Activated naive CD4-positive, alpha-beta T cell treated with anti-CD3 and anti-CD28 coated beads for 36 hours (primary cell): ENCODE results near the gene GYPA. TPM values are rescaled to one million over a fixed set of nuclear protein-coding genes. Genes with fewer than 3 reads are reported as not detected.
"Not testable (repeated sequence)": the region's sequence is repeated elsewhere in the genome, so short reads cannot be mapped to it uniquely, and the experiment has no call there.

Experiments
- CTCF ChIA-PET: fragments of 350-600 bp; sonication (Branson Sonifier 250); formaldehyde crosslinking; loops from one replicate; lab custom pipeline; 2021; ENCODE audit warnings: antibody characterized with exemption; lab: Charles Lee
- DNase-seq: peaks from one replicate; pipeline ENCODE4 v3.0.0-alpha.2; 2020
- H3K27ac Mint-ChIP-seq: one replicate; pipeline ENCODE4 v1.8.0; 2021; ENCODE audit warnings: mild to moderate bottlenecking, mixed read lengths
- H3K27me3 Mint-ChIP-seq: one replicate; pipeline ENCODE4 v1.8.0; 2021; ENCODE audit warnings: low read depth, mixed read lengths
- H3K36me3 Mint-ChIP-seq: one replicate; pipeline ENCODE4 v1.8.0; 2021; ENCODE audit warnings: low read depth, mixed read lengths
- H3K4me1 Mint-ChIP-seq: one replicate; pipeline ENCODE4 v1.8.0; 2021; ENCODE audit warnings: low read depth, mixed read lengths
- H3K4me3 Mint-ChIP-seq: one replicate; pipeline ENCODE4 v1.8.0; 2021; ENCODE audit warnings: mild to moderate bottlenecking, moderate library complexity, mixed read lengths
- H3K9me3 Mint-ChIP-seq: one replicate; pipeline ENCODE4 v1.8.0; 2021; ENCODE audit warnings: mixed read lengths
- intact Hi-C: fragments of 100-400 bp; cut with micrococcal nuclease; formaldehyde crosslinking; loops from one replicate; pipeline ENCODE4 v1.15.1; 2023
- total RNA-seq, 2 experiments: library from RNA; stranded (reverse); gene quantifications; one replicate each; pipeline ENCODE4 v1.2.3, GENCODE V29; 2021

The GYPA gene
- total RNA-seq, 2 experiments from 2014 or later: not detected

- Mint-ChIP-seq H3K9me3 (peaks cover 6% of the 10 kb centered on the region), H3K27ac (no peak overlapping the region), H3K4me1 (no peaks in the 10 kb centered on the region), H3K4me3 (no peak overlapping the region), H3K36me3 (no peaks in the 10 kb centered on the region), H3K27me3 (peaks cover 6% of the 10 kb centered on the region)
- DNase-seq: no peak
- intact Hi-C loops: no loop called here
- CTCF ChIA-PET: no interaction called here
These were observed 13.5 kb upstream of the GYPA start for GRCh38 chr4:144154044-144154443.

- peak; percentile 28 for DNase-seq
- intact Hi-C loops: loop anchor here (1.0 kb wide), 2 partner anchors 369 to 584 kb away; no protein-coding TSS in a partner anchor
- H3K27me3 Mint-ChIP-seq, H3K36me3 Mint-ChIP-seq, H3K9me3 Mint-ChIP-seq, H3K4me3 Mint-ChIP-seq, H3K27ac Mint-ChIP-seq, H3K4me1 Mint-ChIP-seq: not testable (repeated sequence)
- CTCF ChIA-PET: interaction anchor here (0.6 to 0.7 kb wide), 2 partner anchors 67 to 1663 kb away, joined by 3 to 4 read pairs; no protein-coding TSS in a partner anchor
These were observed 2.3 kb upstream of the GYPA start for GRCh38 chr4:144142690-144143326.

GRCh38 chr4:144141493-144141892, 975 bp upstream of the GYPA start:
- H3K4me3 Mint-ChIP-seq: no peak overlapping the region
- no peak overlapping the region for H3K27ac Mint-ChIP-seq
- no peaks in the 10 kb centered on the region for H3K36me3 Mint-ChIP-seq
- no peaks in the 10 kb centered on the region for H3K9me3 Mint-ChIP-seq
- no peak for DNase-seq
- peaks cover 9% of the 10 kb centered on the region for H3K27me3 Mint-ChIP-seq
- CTCF ChIA-PET: no interaction called here
- no peaks in the 10 kb centered on the region for H3K4me1 Mint-ChIP-seq
- intact Hi-C loops: no loop called here

- H3K36me3 Mint-ChIP-seq, intact Hi-C loops, H3K4me1 Mint-ChIP-seq, H3K27ac Mint-ChIP-seq, H3K27me3 Mint-ChIP-seq, H3K9me3 Mint-ChIP-seq, CTCF ChIA-PET, H3K4me3 Mint-ChIP-seq, DNase-seq: not testable (repeated sequence)
These were observed 527 bp downstream of the GYPA start for GRCh38 chr4:144139991-144140390.

- H3K4me3 Mint-ChIP-seq, H3K27ac Mint-ChIP-seq, H3K27me3 Mint-ChIP-seq, H3K36me3 Mint-ChIP-seq, H3K4me1 Mint-ChIP-seq, H3K9me3 Mint-ChIP-seq, DNase-seq, intact Hi-C loops, CTCF ChIA-PET: not testable (repeated sequence)
These were observed 971 bp downstream of the GYPA start for GRCh38 chr4:144139547-144139946.

GRCh38 chr4:144138239-144138638, 2.3 kb downstream of the GYPA start:
- H3K27ac Mint-ChIP-seq, H3K9me3 Mint-ChIP-seq, DNase-seq, H3K27me3 Mint-ChIP-seq, intact Hi-C loops, H3K36me3 Mint-ChIP-seq, H3K4me1 Mint-ChIP-seq, H3K4me3 Mint-ChIP-seq, CTCF ChIA-PET: not testable (repeated sequence)

GRCh38 chr4:144137137-144137931, 3.2 kb downstream of the GYPA start:
- H3K4me3 Mint-ChIP-seq, DNase-seq, H3K36me3 Mint-ChIP-seq, H3K9me3 Mint-ChIP-seq, H3K27me3 Mint-ChIP-seq, H3K4me1 Mint-ChIP-seq, CTCF ChIA-PET, intact Hi-C loops, H3K27ac Mint-ChIP-seq: not testable (repeated sequence)

GRCh38 chr4:144136189-144136588, 4.3 kb downstream of the GYPA start:
- intact Hi-C loops, H3K27ac Mint-ChIP-seq, H3K4me1 Mint-ChIP-seq, H3K36me3 Mint-ChIP-seq, DNase-seq, H3K9me3 Mint-ChIP-seq, H3K4me3 Mint-ChIP-seq, H3K27me3 Mint-ChIP-seq, CTCF ChIA-PET: not testable (repeated sequence)

GRCh38 chr4:144130167-144130566, 10.4 kb downstream of the GYPA start:
- CTCF ChIA-PET, DNase-seq, H3K4me1 Mint-ChIP-seq, H3K27me3 Mint-ChIP-seq, intact Hi-C loops, H3K9me3 Mint-ChIP-seq, H3K4me3 Mint-ChIP-seq, H3K27ac Mint-ChIP-seq, H3K36me3 Mint-ChIP-seq: not testable (repeated sequence)

GRCh38 chr4:144129336-144129875, 11.1 kb downstream of the GYPA start:
- intact Hi-C loops: loop anchor here (10.0 kb wide), 1 partner anchor 245 kb away; no protein-coding TSS in a partner anchor
- H3K4me1 Mint-ChIP-seq, H3K9me3 Mint-ChIP-seq, H3K36me3 Mint-ChIP-seq, DNase-seq, H3K27ac Mint-ChIP-seq, H3K4me3 Mint-ChIP-seq, CTCF ChIA-PET, H3K27me3 Mint-ChIP-seq: not testable (repeated sequence)

- H3K27me3 Mint-ChIP-seq, H3K4me3 Mint-ChIP-seq, H3K27ac Mint-ChIP-seq, H3K4me1 Mint-ChIP-seq, CTCF ChIA-PET, H3K9me3 Mint-ChIP-seq, DNase-seq, H3K36me3 Mint-ChIP-seq: not testable (repeated sequence)
- intact Hi-C loops: loop anchor here (10.0 kb wide), 1 partner anchor 244 kb away; no protein-coding TSS in a partner anchor
These were observed 11.7 kb downstream of the GYPA start for GRCh38 chr4:144128709-144129320.

- intact Hi-C loops: loop anchor here (10.0 kb wide), 1 partner anchor 240 kb away; no protein-coding TSS in a partner anchor
- H3K4me1 Mint-ChIP-seq, H3K27ac Mint-ChIP-seq, H3K9me3 Mint-ChIP-seq, DNase-seq, H3K36me3 Mint-ChIP-seq, CTCF ChIA-PET, H3K4me3 Mint-ChIP-seq, H3K27me3 Mint-ChIP-seq: not testable (repeated sequence)
These were observed 15.4 kb downstream of the GYPA start for GRCh38 chr4:144125109-144125508.
